Smooth muscle cell of bladder (primary cell): ENCODE results near the gene PMEPA1. TPM values are rescaled to one million over a fixed set of nuclear protein-coding genes. Genes with fewer than 3 reads are reported as not detected.

Source experiments
- total RNA-seq: library from RNA; depleted of rRNA; stranded (reverse); fragments of >200 nt; gene quantifications from 2 replicates; pipeline ENCODE4 v1.2.3, GENCODE V29; 2014

PMEPA1 gene, protein sequence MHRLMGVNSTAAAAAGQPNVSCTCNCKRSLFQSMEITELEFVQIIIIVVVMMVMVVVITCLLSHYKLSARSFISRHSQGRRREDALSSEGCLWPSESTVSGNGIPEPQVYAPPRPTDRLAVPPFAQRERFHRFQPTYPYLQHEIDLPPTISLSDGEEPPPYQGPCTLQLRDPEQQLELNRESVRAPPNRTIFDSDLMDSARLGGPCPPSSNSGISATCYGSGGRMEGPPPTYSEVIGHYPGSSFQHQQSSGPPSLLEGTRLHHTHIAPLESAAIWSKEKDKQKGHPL
- total RNA-seq: 1.3 and 6.3 TPM in 2 replicates

DNA sequence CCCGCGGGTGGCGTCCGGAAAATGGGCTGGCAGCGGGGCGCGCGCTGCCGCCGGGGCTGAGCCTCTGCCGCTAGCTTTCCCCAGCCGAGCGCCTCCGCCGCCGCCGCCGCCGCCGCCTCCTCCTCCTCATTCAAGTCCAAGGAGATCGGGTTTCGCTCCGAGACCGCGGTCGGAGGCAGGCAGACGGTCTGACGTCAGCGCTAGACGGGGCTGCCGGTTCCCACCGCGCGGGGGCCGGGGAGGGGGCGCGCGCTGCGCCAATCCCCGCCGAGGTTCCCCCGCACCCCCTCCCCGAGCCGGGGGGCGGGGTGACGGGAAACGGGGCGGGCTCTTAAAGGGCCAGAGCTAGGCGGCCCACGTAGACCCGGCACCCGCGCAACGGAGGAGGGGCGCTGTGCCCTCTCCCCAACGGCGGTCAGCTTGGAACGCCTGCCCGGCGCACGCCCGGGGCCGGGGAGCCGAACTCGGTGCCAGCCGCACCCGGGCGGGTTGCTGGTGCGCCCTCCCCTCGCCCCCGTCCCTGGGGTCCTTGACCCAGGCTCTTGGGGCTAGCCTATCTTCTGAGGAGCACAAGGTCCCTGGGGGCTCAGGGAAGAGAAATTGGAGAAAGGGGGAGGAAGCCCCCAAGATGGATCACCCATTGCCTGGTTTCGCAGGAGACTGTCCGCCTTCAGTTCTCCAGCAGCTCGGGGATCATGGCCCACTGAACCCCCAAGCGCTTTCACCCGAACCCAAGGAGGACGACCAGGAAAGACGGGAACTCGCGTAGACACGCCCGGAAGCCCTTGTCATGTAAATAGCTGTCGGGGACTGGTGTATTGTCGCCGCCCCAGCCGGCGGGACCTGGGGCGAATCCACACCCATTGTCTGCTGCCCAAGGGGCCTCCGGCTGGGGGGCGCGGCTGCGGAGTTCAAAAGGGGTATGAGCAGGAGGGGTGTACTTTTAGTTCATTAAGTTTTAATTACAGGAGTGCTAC lies at the start of gene PMEPA1:
TSS of gene PMEPA1 (minus strand) at position 193 of the 977 bp plus-strand sequence. CDS start 433 bp downstream, outside the sequence.

DNA sequence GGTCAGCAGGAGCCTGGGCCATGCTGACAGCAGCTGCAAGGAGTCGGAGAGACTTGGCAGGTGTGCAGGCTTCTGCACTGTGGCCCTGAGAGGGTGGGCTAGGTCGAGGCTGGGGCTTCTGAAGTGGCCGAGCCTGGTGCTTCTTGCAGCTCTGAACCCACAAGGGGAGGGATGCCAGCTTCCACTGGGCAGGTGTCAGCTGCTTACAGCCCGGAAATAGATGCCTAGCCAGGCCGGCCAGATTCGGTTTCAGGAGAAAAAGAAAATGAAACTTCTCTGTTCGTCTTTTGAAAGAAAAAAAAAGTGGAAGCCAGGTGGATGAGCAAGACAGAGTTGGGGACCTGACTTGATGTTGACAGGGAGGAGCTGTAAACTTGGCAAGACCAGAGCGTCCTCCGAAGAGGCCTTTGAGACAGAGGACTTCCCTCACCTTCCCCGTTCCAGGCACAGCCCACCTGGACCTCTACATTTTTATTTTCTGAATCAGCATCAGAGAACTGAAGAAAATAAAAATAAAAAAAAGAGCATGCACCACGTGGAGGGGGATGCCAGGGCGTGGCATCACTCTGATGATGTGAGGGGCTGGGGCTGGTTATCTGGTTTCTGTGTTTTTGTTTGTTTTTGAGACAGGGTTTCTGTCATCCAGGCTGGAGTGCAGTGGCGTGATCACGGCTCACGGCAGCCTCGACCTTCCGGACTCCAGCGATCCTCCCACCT lies 89.4 kb downstream of the PMEPA1 start, which contains the start of gene ZBP1:
TSS of gene ZBP1 (minus strand) at position 153 of the 717 bp plus-strand sequence. CDS start at position 22, 131 bp downstream.

Other genes with a start within 250 kb of the PMEPA1 start
- not detected in 2 replicates for gene CTCFL, start 184.9 kb downstream of the PMEPA1 start, total RNA-seq
- gene PCK1, start 148.9 kb downstream of the PMEPA1 start, total RNA-seq: 0.14 TPM in 1 of 2 replicates, not detected in the other
- gene ZBP1, start 89.6 kb downstream of the PMEPA1 start, total RNA-seq: under 0.01 TPM in 1 of 2 replicates, not detected in the other